GM23338 (cell line): ENCODE results near the gene MYL11. TPM values are rescaled to one million over a fixed set of nuclear protein-coding genes. Genes with fewer than 3 reads are reported as not detected.

ENCODE experiments used
- ATAC-seq: fragments of 200-7000 bp; cut with Tn5 transposase; 3 replicates; pipeline ENCODE4 v1.9.1; 2020
- DNase-seq: peaks from one replicate; pipeline ENCODE4 v3.0.0-alpha.2; 2015; ENCODE audit warnings: low spot score
- H2AFZ ChIP-seq: fragments of 200-600 bp; sonication (generic); 2 replicates; pipeline ENCODE4 v1.8.0; 2016; ENCODE audit warnings: antibody characterized with exemption, mild to moderate bottlenecking, moderate library complexity
- H3F3A ChIP-seq: fragments of 200-600 bp; sonication (generic); replicated peaks from 2 replicates; pipeline ENCODE4 v1.8.0; 2017; ENCODE audit warnings: antibody characterized with exemption, mixed run types, low read depth
- H3K27ac ChIP-seq: fragments of 200-600 bp; sonication (generic); 2 replicates; pipeline ENCODE4 v1.6.1; 2016; ENCODE audit warnings: low read depth
- H3K27me3 ChIP-seq: fragments of 200-600 bp; sonication (generic); 2 replicates; pipeline ENCODE4 v1.8.0; 2016; ENCODE audit warnings: mild to moderate bottlenecking, mixed run types, moderate library complexity; ENCODE audit not compliant: insufficient read depth
- H3K36me3 ChIP-seq: fragments of 200-600 bp; sonication (generic); 2 replicates; pipeline ENCODE4 v1.8.0; 2016; ENCODE audit warnings: mild to moderate bottlenecking; ENCODE audit not compliant: insufficient read depth
- H3K4me1 ChIP-seq: fragments of 200-600 bp; sonication (generic); 2 replicates; pipeline ENCODE4 v1.8.0; 2016; ENCODE audit warnings: mild to moderate bottlenecking, moderate library complexity; ENCODE audit not compliant: insufficient read depth
- H3K4me2 ChIP-seq: fragments of 200-600 bp; sonication (generic); 2 replicates; pipeline ENCODE4 v1.7.1; 2017; ENCODE audit warnings: mixed run types
- H3K4me3 ChIP-seq: fragments of 200-600 bp; sonication (generic); 2 replicates; pipeline ENCODE4 v1.6.1; 2016; ENCODE audit warnings: mixed run types
- H3K79me2 ChIP-seq: fragments of 200-600 bp; sonication (generic); replicated peaks from 2 replicates; pipeline ENCODE4 v1.8.0; 2017; ENCODE audit warnings: mild to moderate bottlenecking; ENCODE audit not compliant: insufficient read depth
- H3K9me2 ChIP-seq: fragments of 200-600 bp; sonication (generic); 2 replicates; pipeline ENCODE4 v1.8.0; 2017; ENCODE audit not compliant: insufficient read depth
- H4K20me1 ChIP-seq: fragments of 200-600 bp; sonication (generic); replicated peaks from 2 replicates; pipeline ENCODE4 v1.8.0; 2017; ENCODE audit warnings: mild to moderate bottlenecking; ENCODE audit not compliant: insufficient read depth
- H3K27ac Mint-ChIP-seq: 2 replicates; pipeline ENCODE4 v1.8.0; 2020; ENCODE audit warnings: inconsistent platforms, mild to moderate bottlenecking, moderate library complexity, mixed read lengths
- H3K27me3 Mint-ChIP-seq: 3 replicates; pipeline ENCODE4 v1.8.0; 2022; ENCODE audit warnings: low read depth, mild to moderate bottlenecking, moderate library complexity, mixed read lengths, inconsistent platforms; ENCODE audit not compliant: insufficient read depth, poor library complexity
- H3K36me3 Mint-ChIP-seq: 3 replicates; pipeline ENCODE4 v1.8.0; 2021; ENCODE audit warnings: low read depth, mild to moderate bottlenecking, inconsistent platforms, moderate library complexity, mixed read lengths
- H3K4me1 Mint-ChIP-seq: 3 replicates; pipeline ENCODE4 v1.8.0; 2020; ENCODE audit warnings: mild to moderate bottlenecking, inconsistent platforms, mixed read lengths
- H3K4me3 Mint-ChIP-seq: 3 replicates; pipeline ENCODE4 v1.8.0; 2021; ENCODE audit warnings: moderate library complexity, mild to moderate bottlenecking, inconsistent platforms, mixed read lengths
- H3K9me3 Mint-ChIP-seq: 3 replicates; pipeline ENCODE4 v1.8.0; 2020; ENCODE audit warnings: moderate library complexity, mild to moderate bottlenecking, inconsistent platforms, mixed read lengths
- ETS1 ChIP-seq: IDR thresholded peaks from 2 replicates; pipeline ENCODE4 v1.6.1; 2016; ENCODE audit warnings: antibody characterized with exemption
- EZH2 ChIP-seq: fragments of 200-600 bp; sonication (generic); IDR thresholded peaks from one replicate; pipeline ENCODE4 v1.8.0; 2017; ENCODE audit warnings: antibody characterized with exemption, mild to moderate bottlenecking, low read depth; ENCODE audit not compliant: unreplicated experiment
- JUNB ChIP-seq: IDR thresholded peaks from one replicate; pipeline ENCODE4 v1.6.1; 2016; ENCODE audit warnings: antibody characterized with exemption; ENCODE audit not compliant: unreplicated experiment
- NANOG ChIP-seq: IDR thresholded peaks from 2 replicates; pipeline ENCODE4 v1.6.1; 2016; ENCODE audit warnings: antibody characterized with exemption, borderline replicate concordance
- POLR2AphosphoS5 ChIP-seq: IDR thresholded peaks from 2 replicates; pipeline ENCODE4 v1.6.1; 2016; ENCODE audit warnings: antibody characterized with exemption, low read depth
- ZNF114 ChIP-seq: fragments of 250-450 bp; sonication (Bioruptor Pico); IDR thresholded peaks from 2 replicates; pipeline ENCODE4 v1.5.0; 2020; ENCODE audit warnings: mild to moderate bottlenecking, moderate library complexity
- ZNF331 ChIP-seq: fragments of 250-450 bp; sonication (Bioruptor Pico); IDR thresholded peaks from 2 replicates; pipeline ENCODE4 v1.5.0; 2020; ENCODE audit warnings: low read depth, mild to moderate bottlenecking, moderate library complexity
- ZNF462 ChIP-seq: fragments of 250-450 bp; sonication (Bioruptor Pico); IDR thresholded peaks from 2 replicates; pipeline ENCODE4 v1.5.0; 2020; ENCODE audit warnings: mild to moderate bottlenecking, moderate library complexity
- polyA plus RNA-seq: library from polyadenylated mRNA; unstranded; fragments of >200 nt; fragmentation: Nextera tagmentation; extraction: Ambion mirVana; gene quantifications from 2 replicates; pipeline ENCODE4 v1.2.1, GENCODE V29; 2016
- total RNA-seq: library from RNA; depleted of rRNA; stranded (reverse); fragments of >200 nt; shearing (Covaris generic); gene quantifications from 2 replicates; pipeline ENCODE4 v1.2.3, GENCODE V29; 2014

The MYL11 gene
- total and polyA plus RNA-seq, 2 experiments from 2014 or later, result 3.5 TPM; not detected in 1

GRCh38 chr16:30348929-30349328 lies 25.7 kb upstream of the MYL11 start:
- no peak for ATAC-seq
- H3K9me3 Mint-ChIP-seq, result no peaks in the 10 kb centered on the region

More at GRCh38 chr16:30348929-30349328, 25.7 kb upstream of the MYL11 start:
- no peaks in the 10 kb centered on the region for H3K27me3 ChIP-seq
- TF ChIP-seq POLR2AphosphoS5, result no peak
- TF ChIP-seq ZNF462 (CRISPR knock-in tag), result no peak
- no peak for TF ChIP-seq ZNF114 (CRISPR knock-in tag)
- TF ChIP-seq JUNB, result no peak
- TF ChIP-seq ETS1, result no peak
- TF ChIP-seq NANOG, result no peak
- no peak for TF ChIP-seq ZNF331
- no peak for TF ChIP-seq EZH2
- no peak overlapping the region for H3K27ac ChIP-seq
- no peaks in the 10 kb centered on the region; the same call in 2 of the 3 replicates for H3K4me1 Mint-ChIP-seq
- no peaks in the 10 kb centered on the region for H3K9me2 ChIP-seq
- DNase-seq, result no peak
- H3K4me1 ChIP-seq, result no peaks in the 10 kb centered on the region; the same call in 1 of the 2 replicates
- no peak overlapping the region for H3K4me3 ChIP-seq
- no peaks in the 10 kb centered on the region for H4K20me1 ChIP-seq
- H3K27ac Mint-ChIP-seq, result no peak overlapping the region
- H3K27me3 Mint-ChIP-seq, result peaks cover 6% of the 10 kb centered on the region
- peaks cover 45% of the 10 kb centered on the region for H3K36me3 Mint-ChIP-seq
- peaks cover 7% of the 10 kb centered on the region; the same call in 1 of the 2 replicates for H3K36me3 ChIP-seq
- no peak overlapping the region for H2AFZ ChIP-seq
- H3F3A ChIP-seq, result 0 out of 2 replicates have a peak, but pooled peaks cover 9% of the 10 kb centered on the region
- H3K4me3 Mint-ChIP-seq, result no peak overlapping the region
- no peak overlapping the region for H3K4me2 ChIP-seq
- H3K79me2 ChIP-seq, result peaks cover 5% of the 10 kb centered on the region
